HG03025 (cell line): ENCODE results near the gene OGFOD3.
"Not testable (repeated sequence)": the region's sequence is repeated elsewhere in the genome, so short reads cannot be mapped to it uniquely, and the experiment has no call there.

ENCODE experiments used
- ATAC-seq: cut with Tn5 transposase; IDR thresholded peaks from one replicate; pipeline ENCODE4 v1.9.1; 2021; ENCODE audit warnings: mild to moderate bottlenecking, moderate library complexity; ENCODE audit not compliant: unreplicated experiment, low FRiP score

Gene OGFOD3

GRCh38 chr17:82390860-82391435 is 27.4 kb downstream of the OGFOD3 start:
- no peak for ATAC-seq

DNA sequence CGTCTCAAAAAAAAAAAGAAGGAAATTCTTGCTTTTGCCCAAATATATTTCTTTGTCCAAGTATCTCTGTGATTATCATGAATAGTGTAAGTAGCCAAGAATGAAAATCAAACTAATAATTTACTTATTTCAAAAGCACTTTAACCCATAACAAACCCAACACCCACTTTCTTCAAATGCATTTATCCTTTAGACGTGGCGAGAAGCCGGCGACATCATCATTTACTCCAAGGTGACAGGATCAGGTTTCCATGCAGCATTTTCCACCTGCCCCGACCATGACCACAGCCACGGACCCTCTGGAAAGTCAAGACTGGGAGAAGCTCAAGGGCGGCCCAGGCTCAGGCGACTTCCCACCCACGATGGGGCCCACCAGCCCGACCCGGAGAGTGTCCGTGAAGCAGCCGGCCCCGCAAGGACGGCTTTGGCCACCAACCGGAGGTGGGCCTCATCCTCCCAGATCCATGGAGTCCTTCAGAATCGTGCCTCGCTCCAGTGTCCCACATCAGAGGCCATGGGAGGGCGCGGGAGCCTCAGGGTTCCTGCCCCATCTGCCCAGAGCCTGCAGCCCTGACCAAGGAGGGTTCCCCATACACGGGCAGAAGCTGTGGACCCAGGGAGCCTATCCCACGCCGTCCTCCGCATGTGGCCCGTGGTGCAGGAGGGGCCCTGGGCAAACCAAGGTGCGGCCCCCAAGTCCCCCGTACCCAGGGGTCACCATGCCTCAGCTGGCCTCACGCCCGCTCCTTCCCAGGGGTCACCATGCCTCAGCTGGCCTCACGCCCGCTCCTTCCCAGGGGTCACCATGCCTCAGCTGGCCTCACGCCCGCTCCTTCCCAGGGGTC is 28.1 kb downstream of the OGFOD3 start:
- ATAC-seq = no peak

- no peak for ATAC-seq
These were observed 29.0 kb downstream of the OGFOD3 start for GRCh38 chr17:82389379-82389778.

DNA sequence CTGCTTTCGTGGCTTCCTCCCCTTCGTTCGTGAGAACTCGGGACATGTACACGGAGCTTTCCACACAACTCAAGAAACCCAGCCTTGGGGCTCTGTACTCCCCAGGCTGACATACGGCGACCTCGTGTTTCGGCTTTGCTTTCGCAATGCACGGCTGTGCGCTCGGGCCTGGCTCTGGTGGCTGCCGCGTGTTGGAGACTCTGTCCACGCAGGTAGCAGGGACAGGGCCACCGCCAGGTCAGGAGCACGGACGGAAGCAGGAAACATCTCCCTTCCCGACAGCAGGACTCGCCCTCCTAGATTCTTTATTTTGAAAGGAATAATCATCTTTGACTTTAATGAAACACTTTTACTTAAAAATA is 29.5 kb downstream of the OGFOD3 start:
- ATAC-seq = no peak

- ATAC-seq = no peak
These were observed 30.0 kb downstream of the OGFOD3 start for GRCh38 chr17:82388223-82388921.

DNA sequence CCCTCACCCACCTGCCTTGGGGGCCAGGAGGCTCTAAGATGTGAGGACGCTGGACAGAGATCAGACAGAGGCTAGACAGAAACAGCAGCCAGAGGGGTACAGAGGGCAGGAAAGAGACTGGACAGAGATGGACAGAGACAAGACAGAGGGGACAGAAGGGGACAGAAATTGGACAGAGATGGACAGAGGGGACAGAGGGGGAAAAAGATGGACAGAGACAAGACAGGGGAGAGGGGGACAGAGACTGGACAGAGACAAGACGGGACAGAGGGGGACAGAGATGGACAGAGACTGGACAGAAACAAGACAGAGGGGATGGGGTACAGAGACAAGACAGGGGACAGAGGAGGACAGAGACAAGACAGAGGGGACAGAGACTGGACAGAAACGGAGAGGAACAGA is 30.7 kb downstream of the OGFOD3 start:
- ATAC-seq = no peak

DNA sequence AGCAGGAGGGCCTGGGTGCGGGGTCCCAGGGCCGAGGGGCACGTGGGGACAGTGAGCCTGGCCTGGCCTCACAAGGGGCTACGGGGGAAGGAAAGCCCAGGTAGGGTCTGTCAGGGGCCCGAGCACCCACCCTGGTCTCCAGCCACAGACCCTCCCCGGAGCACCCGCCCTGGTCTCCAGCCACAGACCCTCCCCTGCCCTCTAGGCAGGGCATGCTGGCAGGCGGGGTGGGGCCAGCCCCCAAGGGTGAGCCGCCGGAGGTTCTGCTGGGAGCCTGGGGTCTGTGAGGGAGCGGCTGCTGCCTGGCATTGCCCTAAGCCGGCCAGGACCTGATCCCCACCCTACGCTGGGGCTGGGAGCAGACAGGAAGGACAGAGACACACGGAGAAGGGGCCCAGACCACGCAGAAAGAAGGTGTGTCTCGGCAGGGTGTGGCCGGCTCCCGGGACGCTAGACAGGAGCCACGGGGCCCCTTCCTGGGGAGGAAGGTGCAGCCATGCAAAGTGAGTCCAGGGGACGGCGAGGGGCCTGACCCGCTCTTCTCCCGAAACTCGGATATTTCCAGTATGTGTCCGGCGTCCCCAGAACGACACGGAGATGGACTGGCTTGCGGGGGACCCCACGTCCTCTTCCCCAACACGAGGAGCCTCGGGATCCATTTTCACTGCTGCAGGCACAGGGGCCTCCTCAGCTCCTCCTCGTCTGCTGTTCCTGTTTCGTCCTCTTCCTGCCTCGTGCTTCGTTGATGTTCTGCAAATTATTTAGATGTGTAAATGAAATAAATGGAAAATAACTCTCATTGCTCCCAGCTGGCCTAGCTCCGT is 31.3 kb downstream of the OGFOD3 start:
- no peak for ATAC-seq

- ATAC-seq = no peak
These were observed 32.0 kb downstream of the OGFOD3 start for GRCh38 chr17:82386255-82386831.

DNA sequence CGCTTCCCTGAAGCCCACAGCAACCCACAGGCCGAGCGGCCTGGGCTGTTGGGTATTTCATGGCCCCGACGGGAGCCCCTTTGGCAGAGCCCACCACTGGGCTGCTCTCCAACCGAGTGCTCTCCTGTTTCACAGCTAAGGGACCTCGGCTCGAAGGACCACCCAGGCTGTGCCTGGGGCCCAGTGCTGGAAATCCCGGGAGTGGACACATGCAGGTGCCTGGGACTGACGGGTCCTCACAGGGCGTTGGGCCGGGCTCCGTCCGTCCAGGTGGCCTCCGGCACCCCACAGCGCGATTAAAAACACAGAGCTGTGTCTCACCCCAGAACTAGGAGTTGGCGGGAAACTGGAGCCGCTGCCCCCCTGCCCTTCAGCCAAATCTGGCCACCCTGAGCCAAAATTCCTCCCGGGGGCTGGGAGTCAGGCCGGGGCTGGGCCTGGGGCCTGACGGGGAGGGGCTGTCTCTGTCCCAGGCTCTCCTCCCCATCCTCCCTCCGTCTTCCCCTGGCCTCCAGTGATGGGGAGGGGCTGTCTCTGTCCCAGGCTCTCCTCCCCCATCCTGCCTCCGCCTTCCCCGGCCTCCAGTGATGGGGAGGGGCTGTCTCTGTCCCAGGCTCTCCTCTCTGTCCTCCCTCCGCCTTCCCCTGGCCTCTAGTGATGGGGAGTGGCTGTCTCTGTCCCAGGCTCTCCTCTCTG is 32.7 kb downstream of the OGFOD3 start:
- ATAC-seq = no peak

DNA sequence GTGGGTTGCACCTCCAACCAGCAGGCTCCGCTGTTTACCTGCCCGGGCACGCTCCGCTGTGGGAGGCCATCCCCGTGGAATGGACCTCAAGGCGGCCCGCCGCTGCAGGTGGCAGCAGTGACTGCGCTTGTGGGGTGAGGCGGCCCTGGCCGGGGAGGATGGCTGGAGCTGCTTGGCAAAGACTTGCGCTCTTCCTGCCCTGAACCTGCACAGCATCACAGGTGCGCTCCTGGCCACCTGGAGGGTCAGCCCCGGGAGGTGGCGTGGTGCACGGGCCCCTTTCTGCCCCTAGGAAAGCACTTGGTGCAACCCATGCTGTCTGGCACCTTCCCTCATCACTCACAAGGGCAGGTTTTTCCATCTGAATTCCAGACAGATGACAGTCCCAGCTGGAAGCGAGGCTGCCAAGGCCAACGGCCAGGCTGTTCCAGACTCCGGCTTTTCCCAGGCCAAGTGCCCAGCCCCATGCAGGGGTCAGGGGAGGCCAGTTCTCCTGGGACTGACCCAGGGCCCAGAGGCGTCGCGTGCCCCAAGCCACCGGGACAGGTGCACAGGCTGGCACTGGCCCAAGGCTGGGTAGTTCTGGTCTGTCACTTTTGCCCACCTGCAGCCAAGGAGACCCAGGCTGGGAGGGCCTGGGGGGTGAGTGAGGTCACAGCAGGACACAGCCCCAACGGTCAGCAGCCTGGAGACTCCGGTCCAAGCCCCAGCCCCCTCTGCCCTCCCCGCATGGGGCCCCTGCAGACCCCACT is 33.5 kb downstream of the OGFOD3 start:
- no peak for ATAC-seq

DNA sequence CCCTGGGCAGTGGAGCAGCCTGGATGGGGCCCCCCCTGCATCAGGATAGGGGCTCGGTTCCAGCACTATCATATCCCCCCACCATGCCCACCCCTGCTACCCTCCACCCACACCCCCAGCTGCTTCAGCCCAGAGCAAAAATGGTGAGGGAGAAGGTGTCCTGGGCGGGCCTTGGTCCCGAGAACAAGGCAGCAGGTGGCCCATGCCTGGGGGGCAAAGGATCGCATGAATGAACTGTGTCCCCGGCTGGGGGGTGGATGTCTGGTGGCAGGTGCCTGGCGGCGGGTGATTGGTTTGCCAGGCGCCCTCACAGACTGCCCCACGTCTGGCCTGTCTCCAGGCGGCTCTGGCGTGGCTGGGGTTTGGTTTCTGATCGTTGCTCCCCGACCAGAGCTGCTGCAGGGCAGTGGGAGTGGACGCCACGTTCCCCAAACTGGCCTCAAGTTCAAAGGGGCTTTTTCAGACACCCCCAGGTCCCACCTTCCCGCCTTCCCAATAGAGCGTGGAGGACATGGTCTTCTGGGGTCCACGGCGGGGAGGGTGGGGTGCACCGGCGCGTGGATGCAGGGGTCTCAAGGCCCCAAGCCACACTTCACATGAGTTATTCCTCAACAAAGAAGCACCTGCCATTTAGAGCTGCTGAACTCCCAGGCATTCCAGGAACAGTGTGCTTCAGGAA is 34.2 kb downstream of the OGFOD3 start:
- no peak for ATAC-seq

- ATAC-seq = no peak
These were observed 35.0 kb downstream of the OGFOD3 start for GRCh38 chr17:82383411-82383810.

- ATAC-seq = no peak
These were observed 35.5 kb downstream of the OGFOD3 start for GRCh38 chr17:82382933-82383255.

GRCh38 chr17:82382220-82382932 is 36.0 kb downstream of the OGFOD3 start:
- ATAC-seq = not testable (repeated sequence)

GRCh38 chr17:82381703-82382009 is 36.7 kb downstream of the OGFOD3 start:
- ATAC-seq = not testable (repeated sequence)

DNA sequence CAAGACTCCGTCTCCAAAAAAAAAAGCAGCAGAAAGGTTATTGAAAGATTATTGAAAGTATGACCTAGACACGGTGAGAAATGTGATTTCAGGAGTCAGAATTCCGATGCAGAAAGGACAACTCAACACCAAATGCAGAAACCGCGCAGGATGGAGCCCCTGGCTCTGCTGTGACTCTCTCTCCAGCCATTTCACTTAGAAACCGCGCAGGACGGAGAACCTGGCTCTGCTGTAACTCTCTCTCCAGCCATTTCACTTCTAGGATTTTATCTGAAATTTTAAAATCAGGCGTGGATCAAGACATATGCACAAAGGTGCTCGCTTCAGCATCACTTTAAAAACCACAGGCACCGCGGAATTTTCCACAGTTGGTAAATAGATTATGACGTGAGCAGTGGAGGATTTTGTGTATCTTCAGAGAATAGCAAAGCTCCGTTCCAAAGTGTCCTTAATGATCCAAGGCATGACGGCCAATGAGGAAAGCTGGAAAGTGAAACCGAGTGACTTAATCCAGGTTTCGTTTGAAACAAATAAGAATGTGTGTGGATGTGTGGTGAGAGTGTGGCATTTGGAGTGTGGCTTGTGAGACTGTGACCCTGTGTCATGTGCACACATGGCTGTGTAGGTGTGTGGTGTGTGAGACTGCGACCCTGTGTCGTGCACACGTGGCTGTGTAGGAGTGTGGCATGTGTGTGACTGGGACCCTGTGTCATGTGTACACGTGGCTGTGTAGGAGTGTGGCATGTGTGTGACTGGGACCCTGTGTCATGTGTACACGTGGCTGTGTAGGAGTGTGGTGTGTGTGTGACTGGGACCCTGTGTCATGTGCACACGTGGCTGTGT is 37.3 kb downstream of the OGFOD3 start:
- ATAC-seq = no peak

DNA sequence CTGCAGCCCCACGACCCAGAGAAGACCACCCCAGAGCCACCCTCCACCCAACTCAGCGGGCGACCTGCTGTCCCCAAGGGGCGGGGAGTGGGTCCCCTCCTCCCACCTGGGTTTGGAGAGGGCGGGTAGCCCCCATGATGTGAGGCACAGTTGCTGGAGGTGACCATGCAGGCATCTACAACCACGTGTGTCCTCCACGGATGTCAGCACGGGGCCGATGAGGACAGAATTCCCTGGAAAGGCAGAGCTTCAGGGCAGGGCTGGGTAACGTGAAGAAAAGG is 39.7 kb downstream of the OGFOD3 start:
- ATAC-seq = no peak
